HFF-Myc (cell line): Measurements from ENCODE around the gene HPS3.

Experiments
- DNase-seq: peaks from one replicate; pipeline ENCODE4 v3.0.0-alpha.2; 2011; ENCODE audit warnings: low read depth; ENCODE audit errors: extremely low read depth
- H3K4me3 ChIP-seq: replicated peaks from 2 replicates; pipeline ENCODE4 v1.5.1; 2011; ENCODE audit warnings: low read depth, mild to moderate bottlenecking, control low read depth, low read length
- CTCF ChIP-seq: IDR thresholded peaks from 2 replicates; pipeline ENCODE4 v1.5.1; 2012; ENCODE audit warnings: mild to moderate bottlenecking, low read depth, low read length, control low read depth; ENCODE audit errors: missing control alignments

HPS3 gene

GRCh38 chr3:149120051-149120972 is 9.1 kb upstream of the HPS3 start:
- TF ChIP-seq CTCF: peak; percentile 35
- peak; percentile 54 for DNase-seq
- H3K4me3 ChIP-seq: no peak overlapping the region

- no peak for TF ChIP-seq CTCF
- no peak overlapping the region for H3K4me3 ChIP-seq
- no peak for DNase-seq
Measured at GRCh38 chr3:149122721-149123578, 6.5 kb upstream of the HPS3 start.

GRCh38 chr3:149128821-149129220 is 617 bp upstream of the HPS3 start:
- no peak for TF ChIP-seq CTCF
- H3K4me3 ChIP-seq: peak overlapping the region; percentile 72
- DNase-seq: no peak

- no peak for TF ChIP-seq CTCF
- H3K4me3 ChIP-seq: peak overlapping the region; percentile 72
- no peak for DNase-seq
Measured at GRCh38 chr3:149131589-149131988, 2.2 kb downstream of the HPS3 start.

- no peak for TF ChIP-seq CTCF
- DNase-seq: no peak
- H3K4me3 ChIP-seq: no peak overlapping the region
Measured at GRCh38 chr3:149134575-149134974, 5.1 kb downstream of the HPS3 start.

GRCh38 chr3:149142682-149143081 is 13.2 kb downstream of the HPS3 start:
- no peak overlapping the region for H3K4me3 ChIP-seq
- TF ChIP-seq CTCF: no peak
- DNase-seq: no peak
